ENCODE results near the gene GRIK3. TPM values are rescaled to one million over a fixed set of nuclear protein-coding genes. Genes with fewer than 3 reads are reported as not detected.

Gene GRIK3
- total and polyA plus RNA-seq, 2 experiments from 2014 or later = 0.09 TPM; not detected in 1

DNA sequence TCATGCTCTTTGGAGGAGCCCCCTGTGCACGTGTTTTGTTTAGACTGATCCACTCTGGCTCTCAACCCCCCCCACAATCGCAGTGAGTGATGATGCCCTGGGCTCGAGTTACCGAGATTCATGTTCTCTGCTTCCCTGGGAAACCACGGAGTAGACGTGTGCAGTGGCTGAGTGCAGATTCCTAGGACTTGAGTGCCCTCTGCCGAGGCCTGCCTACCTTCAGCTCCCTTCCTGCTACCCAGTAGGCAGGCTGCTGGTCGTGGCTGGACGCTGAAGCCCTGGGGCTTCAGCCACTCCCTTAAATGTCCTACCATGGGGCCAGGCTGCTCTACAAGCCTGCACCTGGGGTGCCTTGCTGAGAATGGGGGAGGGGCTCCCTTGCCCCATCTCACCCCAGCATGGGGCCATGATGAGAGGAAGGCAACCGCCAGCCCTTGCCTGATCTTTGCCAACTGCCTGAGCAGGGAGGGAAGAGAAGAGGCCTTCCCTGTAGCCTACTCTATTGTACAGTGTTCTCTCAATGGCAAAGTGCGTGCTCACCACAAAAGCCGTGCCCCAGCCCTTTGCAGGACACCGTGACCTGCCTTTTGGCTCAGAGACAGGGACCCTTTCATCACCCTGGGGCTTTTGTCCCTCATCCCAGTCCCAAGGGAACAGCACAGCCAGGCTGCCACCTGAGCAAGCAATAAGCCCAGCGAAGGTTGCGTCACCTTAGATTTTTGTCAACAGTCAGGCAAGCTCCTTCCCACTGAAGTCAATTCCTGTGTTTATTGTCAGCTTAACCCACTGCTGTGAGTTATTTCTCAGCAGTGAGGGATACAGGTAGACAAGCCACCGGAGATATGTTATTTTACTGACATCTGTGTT, 4.1 kb upstream of the GRIK3 start:
- DNase-seq (ENCODE audit: low read depth in 1 of 2, low spot score in 1 of 2) = peak; percentile 12 to 74
- TF ChIP-seq, protein P1, sequence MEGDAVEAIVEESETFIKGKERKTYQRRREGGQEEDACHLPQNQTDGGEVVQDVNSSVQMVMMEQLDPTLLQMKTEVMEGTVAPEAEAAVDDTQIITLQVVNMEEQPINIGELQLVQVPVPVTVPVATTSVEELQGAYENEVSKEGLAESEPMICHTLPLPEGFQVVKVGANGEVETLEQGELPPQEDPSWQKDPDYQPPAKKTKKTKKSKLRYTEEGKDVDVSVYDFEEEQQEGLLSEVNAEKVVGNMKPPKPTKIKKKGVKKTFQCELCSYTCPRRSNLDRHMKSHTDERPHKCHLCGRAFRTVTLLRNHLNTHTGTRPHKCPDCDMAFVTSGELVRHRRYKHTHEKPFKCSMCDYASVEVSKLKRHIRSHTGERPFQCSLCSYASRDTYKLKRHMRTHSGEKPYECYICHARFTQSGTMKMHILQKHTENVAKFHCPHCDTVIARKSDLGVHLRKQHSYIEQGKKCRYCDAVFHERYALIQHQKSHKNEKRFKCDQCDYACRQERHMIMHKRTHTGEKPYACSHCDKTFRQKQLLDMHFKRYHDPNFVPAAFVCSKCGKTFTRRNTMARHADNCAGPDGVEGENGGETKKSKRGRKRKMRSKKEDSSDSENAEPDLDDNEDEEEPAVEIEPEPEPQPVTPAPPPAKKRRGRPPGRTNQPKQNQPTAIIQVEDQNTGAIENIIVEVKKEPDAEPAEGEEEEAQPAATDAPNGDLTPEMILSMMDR (IDR thresholded peaks at IDR 0.05; ENCODE audit: low read depth, low read length) = no peak
- H3K4me1 ChIP-seq (ENCODE audit: low read depth) = no peaks in the 10 kb centered on the region
- no peaks in the 10 kb centered on the region for H3K9me3 ChIP-seq (ENCODE audit: low read depth)
- no peak overlapping the region for H3K27ac ChIP-seq
- no peaks in the 10 kb centered on the region for H3K36me3 ChIP-seq
- H3K27me3 ChIP-seq = peaks cover 95% of the 10 kb centered on the region
- H3K4me3 ChIP-seq = no peak overlapping the region

DNA sequence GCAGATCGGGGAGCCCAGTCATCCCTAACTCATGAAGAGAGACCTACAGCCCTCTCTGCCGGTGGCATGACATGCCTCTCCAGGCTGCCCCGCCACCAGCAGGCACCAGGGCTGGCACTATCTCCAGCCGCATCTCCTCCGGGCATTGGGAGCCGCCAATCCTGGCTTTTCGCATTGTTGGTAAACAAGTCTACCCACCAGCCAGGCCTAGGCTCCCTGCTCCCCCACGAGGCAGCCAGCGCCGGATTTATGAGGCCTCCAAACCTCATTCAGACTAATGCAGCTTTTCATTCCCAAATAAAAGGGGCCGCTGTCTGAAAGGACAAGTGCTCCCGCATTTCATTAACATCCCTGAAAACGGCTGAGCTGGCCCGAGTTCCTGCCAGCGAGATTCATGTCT, 3.4 kb upstream of the GRIK3 start:
- no peaks in the 10 kb centered on the region for H3K4me1 ChIP-seq (ENCODE audit: low read depth)
- H3K4me3 ChIP-seq = no peak overlapping the region
- DNase-seq (ENCODE audit: low read depth in 1 of 2, low spot score in 1 of 2) = no peak
- H3K9me3 ChIP-seq (ENCODE audit: low read depth) = no peaks in the 10 kb centered on the region
- TF ChIP-seq, protein P1 (IDR thresholded peaks at IDR 0.05; ENCODE audit: low read depth, low read length) = no peak
- no peaks in the 10 kb centered on the region for H3K36me3 ChIP-seq
- peaks cover 95% of the 10 kb centered on the region for H3K27me3 ChIP-seq
- no peak overlapping the region for H3K27ac ChIP-seq

DNA sequence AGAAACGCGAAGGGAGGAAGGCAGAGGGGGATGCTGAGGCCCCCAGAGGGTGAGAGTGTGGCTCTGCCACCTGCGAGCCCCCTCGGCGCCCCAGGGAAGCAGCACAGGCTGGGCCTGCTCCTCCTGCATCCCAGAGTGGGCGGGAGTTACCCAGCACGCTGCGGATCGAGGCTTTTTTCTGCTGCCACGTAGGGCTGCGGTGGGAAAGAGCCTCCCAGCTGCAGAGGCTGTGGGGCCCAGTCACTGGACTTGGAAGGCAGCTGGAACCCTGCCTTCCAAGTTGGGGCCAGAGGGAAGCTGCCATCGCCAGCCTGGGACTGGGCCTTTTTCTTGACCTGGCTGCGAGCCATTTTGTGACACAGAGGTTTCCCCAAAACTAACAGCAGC, 2.3 kb upstream of the GRIK3 start:
- no peak for DNase-seq (ENCODE audit: low read depth in 1 of 2, low spot score in 1 of 2)

DNA sequence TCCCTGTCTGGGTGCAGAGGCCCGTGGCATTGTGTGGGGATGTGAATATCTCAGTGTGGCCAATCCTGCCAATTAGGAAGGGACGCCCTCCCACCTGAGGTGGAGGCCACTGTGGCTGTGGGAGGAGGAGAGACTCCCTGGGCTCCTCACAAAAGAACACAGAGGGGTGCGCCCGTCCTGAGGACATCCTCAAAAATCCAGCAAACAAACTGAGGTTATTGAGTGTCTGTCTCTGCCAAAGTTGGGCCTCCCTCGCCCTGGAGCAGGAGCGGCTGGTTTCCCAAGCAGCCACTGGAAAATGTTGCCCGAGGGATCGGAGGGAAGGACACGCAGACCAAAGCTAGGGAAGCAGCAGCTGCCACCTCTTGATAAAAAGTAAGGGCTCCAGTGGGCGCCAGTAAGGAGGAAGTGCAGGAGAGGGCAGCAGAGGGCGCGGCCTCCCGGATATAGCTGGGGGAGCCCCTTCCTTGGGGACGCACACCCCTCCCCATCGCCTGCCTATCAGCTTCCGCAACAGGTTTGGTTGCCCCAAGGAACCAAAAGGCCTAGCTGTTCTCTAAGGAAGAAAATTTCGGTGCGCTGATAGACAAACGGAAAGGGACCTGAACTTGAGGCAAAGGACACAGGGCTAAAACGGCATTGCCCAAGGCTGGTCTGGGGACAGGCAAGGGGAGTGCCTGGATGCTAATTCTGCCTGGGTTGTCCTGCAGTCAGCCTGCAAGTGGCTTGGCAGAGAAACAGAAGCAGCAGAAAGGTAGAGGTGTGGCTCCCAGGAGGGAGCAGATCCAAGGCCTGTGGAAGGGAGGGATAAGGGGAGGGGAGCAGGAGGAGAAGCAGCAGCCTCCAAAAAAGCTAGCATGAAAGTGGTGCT, 1.7 kb upstream of the GRIK3 start:
- H3K27ac ChIP-seq = no peak overlapping the region
- no peaks in the 10 kb centered on the region for H3K4me1 ChIP-seq (ENCODE audit: low read depth)
- H3K36me3 ChIP-seq = no peaks in the 10 kb centered on the region
- H3K27me3 ChIP-seq = peaks cover 95% of the 10 kb centered on the region
- peak in 1 of 2 donors; percentile 43 for DNase-seq (ENCODE audit: low read depth in 1 of 2, low spot score in 1 of 2)
- TF ChIP-seq, protein P1 (IDR thresholded peaks at IDR 0.05; ENCODE audit: low read depth, low read length) = no peak
- no peaks in the 10 kb centered on the region for H3K9me3 ChIP-seq (ENCODE audit: low read depth)
- no peak overlapping the region for H3K4me3 ChIP-seq

More for the DNA sequence above, 2.3 kb upstream of the GRIK3 start:
- Histone ChIP-seq H3K9me3 (ENCODE audit: low read depth) (no peaks in the 10 kb centered on the region), H3K27ac (no peak overlapping the region), H3K4me3 (no peak overlapping the region), H3K36me3 (no peaks in the 10 kb centered on the region), H3K4me1 (ENCODE audit: low read depth) (no peaks in the 10 kb centered on the region), H3K27me3 (peaks cover 95% of the 10 kb centered on the region)
- TF ChIP-seq, protein P1 (IDR thresholded peaks at IDR 0.05; ENCODE audit: low read depth, low read length) = no peak

DNA sequence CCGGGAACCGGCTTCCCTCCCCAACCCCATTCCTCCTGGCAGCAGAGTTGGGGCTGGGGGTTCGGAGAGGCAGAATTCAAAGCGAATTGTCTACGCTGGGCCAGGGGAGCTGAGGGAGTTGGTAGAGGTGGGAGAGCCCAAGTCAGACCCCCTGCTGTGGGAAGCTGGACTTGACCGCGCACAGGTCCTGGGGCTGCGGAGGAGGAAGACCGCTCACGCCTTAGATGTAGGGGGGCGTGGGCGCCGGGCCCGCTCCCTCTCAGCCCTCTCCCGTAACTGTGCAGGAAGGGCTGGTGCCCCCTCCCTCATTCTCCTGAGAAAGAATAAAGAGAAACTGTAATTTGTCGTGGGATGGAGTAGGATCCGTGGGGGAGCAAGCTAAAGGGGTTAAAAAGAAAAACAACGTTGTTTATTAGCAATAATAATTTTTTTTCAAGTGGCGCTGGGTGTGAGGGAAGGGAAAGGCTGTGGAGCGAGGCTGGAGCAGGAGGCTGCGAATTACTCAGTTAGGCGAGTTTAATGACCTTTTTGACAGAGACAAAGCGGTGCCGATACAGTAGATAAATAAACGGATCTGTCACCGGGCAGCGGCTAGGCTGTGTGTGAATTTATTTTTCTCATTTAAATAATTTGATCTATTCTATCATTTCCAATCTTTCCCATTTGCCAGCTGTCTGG, 838 bp upstream of the GRIK3 start:
- Histone ChIP-seq H3K9me3 (ENCODE audit: low read depth) (no peaks in the 10 kb centered on the region), H3K36me3 (no peaks in the 10 kb centered on the region), H3K27ac (no peak overlapping the region), H3K4me1 (ENCODE audit: low read depth) (no peaks in the 10 kb centered on the region), H3K27me3 (peaks cover 95% of the 10 kb centered on the region), H3K4me3 (peak overlapping the region; percentile 13)
- DNase-seq (ENCODE audit: low read depth in 1 of 2, low spot score in 1 of 2) = no peak
- TF ChIP-seq, protein P1 (IDR thresholded peaks at IDR 0.05; ENCODE audit: low read depth, low read length) = no peak
